Measurements from ENCODE around the gene HDAC2. TPM values are rescaled to one million over a fixed set of nuclear protein-coding genes. Genes with fewer than 3 reads are reported as not detected.

HDAC2 gene
- total and polyA plus RNA-seq, 2 of the 13 experiments (the other 11 are each of a cell fraction or from before 2014, with no cell fraction given): 99.6 to 114 TPM

GRCh38 chr6:113970805-113971676 is at the start of gene HDAC2 (continued):
- TF ChIP-seq ZBTB2 (CRISPR knock-in tag; IDR thresholded peaks at IDR 0.05; ENCODE audit: low read depth) (peak; percentile 88; the same call in 1 of the 2 replicates), SMAD9 (CRISPR knock-in tag; IDR thresholded peaks at IDR 0.05) (peak; percentile 93), CENPX (CRISPR knock-in tag; IDR thresholded peaks at IDR 0.05) (no peak), ZNF556 (CRISPR knock-in tag; IDR thresholded peaks at IDR 0.05; ENCODE audit: borderline replicate concordance) (peak; percentile 57; the same call in 1 of the 2 replicates), ETS1 (CRISPR knock-in tag; IDR thresholded peaks at IDR 0.05) (peak; percentile 99), PITX1 (CRISPR knock-in tag; IDR thresholded peaks at IDR 0.05) (peak; percentile 66), ZNF3 (CRISPR knock-in tag; IDR thresholded peaks at IDR 0.05) (peak; percentile 57; the same call in 1 of the 2 replicates), IKZF5 (CRISPR knock-in tag; IDR thresholded peaks at IDR 0.05) (peak; percentile 91), KLF11 (CRISPR knock-in tag; IDR thresholded peaks at IDR 0.05) (peak; percentile 97), ZKSCAN8 (CRISPR knock-in tag; IDR thresholded peaks at IDR 0.05; ENCODE audit: borderline replicate concordance) (peak; percentile 51; the same call in 1 of the 2 replicates), HOMEZ (CRISPR knock-in tag; IDR thresholded peaks at IDR 0.05; ENCODE audit: low read depth) (peak; percentile 59), FOXC1 (CRISPR knock-in tag; IDR thresholded peaks at IDR 0.05; ENCODE audit: borderline replicate concordance) (peak; percentile 92), HOXA9 (CRISPR knock-in tag; IDR thresholded peaks at IDR 0.05; ENCODE audit: borderline replicate concordance) (peak; percentile 88), ZNF18 (CRISPR knock-in tag; IDR thresholded peaks at IDR 0.05; ENCODE audit: insufficient replicate concordance) (peak; percentile 45), ATF7 (IDR thresholded peaks at IDR 0.05) (peak; percentile 92), ATF7 (CRISPR knock-in tag; IDR thresholded peaks at IDR 0.05) (peak; percentile 70; the same call in 1 of the 2 replicates), GATAD2A (CRISPR knock-in tag; IDR thresholded peaks at IDR 0.05) (peak; percentile 83; the same call in 1 of the 2 replicates), SP1 (IDR thresholded peaks at IDR 0.05) (no peak), SP1 (CRISPR knock-in tag; IDR thresholded peaks at IDR 0.05) (peak; percentile 68; the same call in 1 of the 2 replicates), KDM5A (IDR thresholded peaks at IDR 0.05; ENCODE audit: borderline replicate concordance, low read length) (peak; percentile 71; the same call in 1 of the 2 replicates), ZBTB42 (CRISPR knock-in tag; IDR thresholded peaks at IDR 0.05) (peak; percentile 94; the same call in 1 of the 2 replicates), ZNF749 (CRISPR knock-in tag; IDR thresholded peaks at IDR 0.05; ENCODE audit: borderline replicate concordance) (peak; percentile 98), ZFP62 (CRISPR knock-in tag; IDR thresholded peaks at IDR 0.05) (no peak)
